Sigmoid colon (tissue), 7 donors: ENCODE results near the gene RFNG. TPM values are rescaled to one million over a fixed set of nuclear protein-coding genes. Genes with fewer than 3 reads are reported as not detected.

ENCODE experiments used
- DNase-seq: peaks from one replicate; pipeline ENCODE4 v3.0.0-alpha.2; 2019
- H3K27ac ChIP-seq, 4 donors: fragments of 200-600 bp; sonication (generic); one replicate each; pipeline ENCODE4 v1.5.1; 2016 to 2019; ENCODE audit warnings: mild to moderate bottlenecking in 1 of 4
- H3K27me3 ChIP-seq, 3 donors: fragments of 200-600 bp; sonication (generic); one replicate each; pipeline ENCODE4 v1.5.1; 2019; ENCODE audit warnings: mild to moderate bottlenecking in 1 of 3
- H3K36me3 ChIP-seq, 4 donors: fragments of 200-600 bp; sonication (generic); one replicate each; pipeline ENCODE4 v1.5.1; 2016 to 2019
- H3K4me1 ChIP-seq, 4 donors: fragments of 200-600 bp; sonication (generic); one replicate each; pipeline ENCODE4 v1.5.1; 2017 to 2019
- H3K4me3 ChIP-seq, 4 donors: fragments of 200-600 bp; sonication (generic); one replicate each; pipeline ENCODE4 v1.5.1; 2017 to 2019; ENCODE audit warnings: mild to moderate bottlenecking in 2 of 4, moderate library complexity in 1 of 4
- H3K9me3 ChIP-seq, 4 donors: fragments of 200-600 bp in 3 of 4; sonication (generic) in 3 of 4; one replicate each; pipeline versions ENCODE4 v1.5.1 to v1.6.1; 2013 to 2019
- CTCF ChIP-seq, 4 experiments: fragments of 450-650 bp in 3 of 4; fragments of 200-600 bp in 1 of 4; IDR thresholded peaks; one replicate each; pipeline ENCODE4 v1.5.1; 2016 to 2019; ENCODE audit warnings: antibody characterized with exemption in 4 of 4, mild to moderate bottlenecking in 3 of 4, moderate library complexity in 2 of 4
- EP300 ChIP-seq, 4 donors: sonication (generic); formaldehyde crosslinking; IDR thresholded peaks; one replicate each; pipeline ENCODE4 v1.6.1; 2017; ENCODE audit warnings: antibody characterized with exemption in 4 of 4
- POLR2A ChIP-seq, 2 donors: fragments of 450-650 bp; IDR thresholded peaks; one replicate each; pipeline ENCODE4 v1.6.1; 2016; ENCODE audit warnings: antibody characterized with exemption in 2 of 2, mild to moderate bottlenecking in 2 of 2, moderate library complexity in 2 of 2
- POLR2AphosphoS5 ChIP-seq, 4 donors: sonication (generic); formaldehyde crosslinking; IDR thresholded peaks; one replicate each; pipeline ENCODE4 v1.6.1; 2017; ENCODE audit warnings: antibody characterized with exemption in 4 of 4
- WGBS, 2 donors: extraction: QIAGEN DNeasy Blood & Tissue Kit; methylation state at CpG; one replicate each; pipeline ENCODE4 v1.1.7; 2013; 5-methylcytosine and 5-hydroxymethylcytosine counted together
- intact Hi-C: fragments of 100-400 bp; cut with DNase I; formaldehyde crosslinking; loops from one replicate; pipeline ENCODE4 v1.15.1; 2023
- polyA plus RNA-seq, 3 donors: library from polyadenylated mRNA; stranded (reverse); fragments of 200-250 nt; gene quantifications; one replicate each; pipeline ENCODE4 v1.2.3, GENCODE V29; 2013
- total RNA-seq, 4 donors: library from RNA; depleted of rRNA; stranded (reverse); fragments of >200 nt; gene quantifications; one replicate each; pipeline ENCODE4 v1.1.0, GENCODE V29; 2016
- donor health status: healthy with polysubstance abuse.
- donor health status: Bipolar disorder and iron deficiency.
- donor health status: healthy.

Gene RFNG
- total and polyA plus RNA-seq, 7 donors: 13.6 to 38.6 (median 33.5) TPM

DNA sequence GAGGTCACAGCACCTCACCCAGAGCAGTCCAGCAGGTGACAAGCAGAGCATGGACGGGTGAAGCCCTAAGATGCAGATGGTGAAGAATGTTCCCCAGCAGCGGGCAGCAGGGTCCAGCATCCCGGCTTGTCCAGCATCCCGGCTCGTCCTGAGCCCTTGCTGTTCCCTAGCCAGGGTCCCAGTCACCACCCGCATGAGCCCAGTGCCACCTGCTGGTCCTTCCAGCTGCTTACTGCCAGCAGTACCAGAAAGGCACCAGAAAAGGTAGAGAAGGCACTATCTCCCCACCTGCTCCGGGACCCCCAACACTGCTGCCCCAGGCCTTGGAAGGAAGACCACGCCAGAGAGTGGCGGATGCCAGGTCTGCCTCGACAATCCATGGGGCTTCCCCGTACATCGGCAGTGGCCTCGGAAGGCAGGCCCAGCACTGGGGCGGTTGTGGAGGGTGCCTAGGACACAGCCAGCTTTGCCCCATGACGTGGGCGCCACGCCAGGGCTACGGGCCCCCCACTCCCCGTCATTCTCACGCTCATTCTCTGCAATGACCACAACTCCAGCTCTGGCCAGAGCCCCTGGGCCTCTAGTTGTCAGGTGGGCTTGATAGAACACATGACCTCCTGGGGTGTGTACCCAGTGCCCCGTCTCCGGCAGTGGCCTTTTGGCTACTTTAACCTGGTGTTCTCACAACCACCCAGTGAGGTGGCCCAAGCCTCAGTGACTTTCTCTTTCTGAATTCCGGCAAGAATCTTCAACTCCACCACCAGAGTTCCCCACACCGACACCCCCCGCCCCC, 30.3 kb downstream of the RFNG start:
- Histone ChIP-seq H3K4me3 (peak overlapping the region in 3 of 4 donors; percentile 85 to 98 (median 86)), H3K9me3 (no peaks in the 10 kb centered on the region), H3K27me3 (no peaks in the 10 kb centered on the region), H3K27ac (peak overlapping the region in 1 of 4 donors; percentile 84), H3K36me3 (peaks cover 0 to 18% (median 0%) of the 10 kb centered on the region in 4 donors), H3K4me1 (peaks cover 0 to 40% (median 32%) of the 10 kb centered on the region in 4 donors)
- TF ChIP-seq CTCF (IDR thresholded peaks at IDR 0.05): peak; percentile 64 to 85 (median 74)
- no peak for TF ChIP-seq EP300 (IDR thresholded peaks at IDR 0.05)
- intact Hi-C loops: loop anchor here (1.0 to 5.0 kb wide), 2 partner anchors 44 to 62 kb away; partner anchors contain the start of gene ASPSCR1
- WGBS, 2 donors: 10 to 46% methylated on average over 25 of the region's 25 CpGs
- peak; percentile 89 for DNase-seq

DNA sequence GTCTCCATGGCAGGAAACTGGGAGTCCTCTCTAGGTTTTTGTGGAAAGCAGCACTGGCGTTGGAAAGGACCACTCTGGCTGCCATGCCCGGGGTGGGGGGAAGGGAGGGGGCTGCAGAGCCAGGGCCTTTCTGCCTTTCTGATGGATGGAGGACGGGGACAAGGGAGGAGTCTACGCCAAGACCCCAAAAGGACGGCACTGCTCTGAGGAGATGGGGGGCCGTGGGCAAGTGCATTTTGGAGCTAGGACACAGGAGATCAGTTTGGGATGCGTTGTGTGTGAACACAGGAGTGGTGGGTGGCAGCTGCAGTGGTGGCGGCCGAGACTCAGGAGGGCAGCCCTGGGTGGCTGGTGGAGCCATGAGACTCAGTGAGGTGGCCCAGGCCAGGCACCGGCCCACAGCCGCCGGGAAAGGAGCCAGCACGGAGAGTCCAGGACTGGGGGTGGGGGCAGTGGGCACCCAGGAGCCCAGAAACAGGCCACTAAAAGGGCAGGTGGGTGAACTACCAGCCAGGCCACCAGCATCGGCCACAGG, 31.0 kb downstream of the RFNG start:
- Histone ChIP-seq H3K9me3 (no peaks in the 10 kb centered on the region), H3K27me3 (no peaks in the 10 kb centered on the region), H3K27ac (no peak overlapping the region), H3K36me3 (peaks cover 0 to 18% (median 0%) of the 10 kb centered on the region in 4 donors), H3K4me3 (no peak overlapping the region), H3K4me1 (peaks cover 0 to 40% (median 32%) of the 10 kb centered on the region in 4 donors)
- intact Hi-C loops: loop anchor here (1.0 to 5.0 kb wide), 2 partner anchors 43 to 61 kb away; partner anchors contain the start of gene ASPSCR1
- no peak for TF ChIP-seq EP300 (IDR thresholded peaks at IDR 0.05)
- no peak for TF ChIP-seq POLR2AphosphoS5 (IDR thresholded peaks at IDR 0.05)
- TF ChIP-seq POLR2A (IDR thresholded peaks at IDR 0.05): no peak
- TF ChIP-seq CTCF (IDR thresholded peaks at IDR 0.05): no peak
- no peak for DNase-seq
- 73 to 87% methylated on average over 14 of the region's 14 CpGs for WGBS, 2 donors

GRCh38 chr17:82019690-82020571, 31.7 kb downstream of the RFNG start:
- Histone ChIP-seq H3K27ac (no peak overlapping the region), H3K36me3 (peaks cover 0 to 18% (median 0%) of the 10 kb centered on the region in 4 donors), H3K27me3 (no peaks in the 10 kb centered on the region), H3K4me1 (peaks cover 0 to 40% (median 32%) of the 10 kb centered on the region in 4 donors), H3K4me3 (no peak overlapping the region), H3K9me3 (no peaks in the 10 kb centered on the region)
- TF ChIP-seq CTCF (IDR thresholded peaks at IDR 0.05) (peak; percentile 21 to 59 (median 49)), POLR2AphosphoS5 (IDR thresholded peaks at IDR 0.05) (no peak)
- no peak for DNase-seq
- 57 to 68% methylated on average over 34 of the region's 34 CpGs for WGBS, 2 donors
- intact Hi-C loops: loop anchor here (5.0 kb wide), 1 partner anchor 43 kb away; the partner anchor contains the start of gene ASPSCR1

DNA sequence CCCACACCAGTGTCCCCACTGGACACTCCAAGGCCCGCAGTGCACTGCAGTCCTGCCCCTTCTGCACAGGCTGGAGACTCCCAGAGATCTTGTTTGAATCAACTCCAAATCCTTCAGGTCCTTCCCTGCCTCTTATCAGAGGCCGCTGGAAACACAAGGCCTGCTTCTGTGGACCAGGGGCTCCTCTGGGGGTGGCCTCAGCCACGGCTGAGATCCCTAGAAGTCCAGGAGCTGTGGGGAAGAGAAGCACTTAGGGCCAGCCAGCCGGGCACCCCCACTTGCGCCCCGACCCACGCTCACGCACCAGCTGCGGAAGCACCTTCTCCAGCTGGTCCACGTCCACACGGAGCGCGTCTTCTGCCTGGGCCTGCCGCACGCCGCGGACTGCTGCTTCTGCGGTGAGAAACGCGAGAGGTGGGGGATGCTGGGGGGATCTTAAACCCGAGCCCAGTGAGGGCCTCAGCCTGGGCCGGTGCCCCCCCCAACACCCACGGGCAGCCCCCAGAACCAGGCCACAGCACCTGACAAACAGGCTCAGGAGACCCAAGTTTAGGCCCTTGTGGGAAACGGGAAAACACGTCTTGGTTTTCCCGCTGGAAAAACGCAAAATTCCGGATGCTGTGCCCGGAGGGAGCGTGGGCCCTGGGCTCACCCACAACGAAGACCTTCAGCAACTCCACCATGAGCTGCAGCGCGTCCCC, 32.5 kb downstream of the RFNG start:
- no peak for TF ChIP-seq POLR2A (IDR thresholded peaks at IDR 0.05)
- TF ChIP-seq POLR2AphosphoS5 (IDR thresholded peaks at IDR 0.05): no peak
- TF ChIP-seq CTCF (IDR thresholded peaks at IDR 0.05): no peak
- no peak for TF ChIP-seq EP300 (IDR thresholded peaks at IDR 0.05)
- DNase-seq: no peak
- Histone ChIP-seq H3K4me1 (peaks cover 0 to 39% (median 31%) of the 10 kb centered on the region in 4 donors), H3K27ac (no peak overlapping the region), H3K27me3 (no peaks in the 10 kb centered on the region), H3K9me3 (no peaks in the 10 kb centered on the region), H3K4me3 (no peak overlapping the region), H3K36me3 (peaks cover 0 to 18% (median 0%) of the 10 kb centered on the region in 4 donors)
- intact Hi-C loops: no loop called here
- 91 to 92% methylated on average over 33 of the region's 33 CpGs for whole genome bisulfite sequencing, 2 donors
